Liver (tissue), 9 donors: ENCODE measurements around the gene FRMPD4. TPM values are rescaled to one million over a fixed set of nuclear protein-coding genes. Genes with fewer than 3 reads are reported as not detected.

Experiments
- DNase-seq: peaks from one replicate; pipeline ENCODE4 v3.0.0-alpha.2; 2017; ENCODE audit warnings: low spot score
- H3K27ac ChIP-seq, 2 donors: one replicate each; pipeline ENCODE4 v1.7.0; 2013; ENCODE audit warnings: inconsistent platforms in 2 of 2, low read length in 2 of 2, control low read depth in 1 of 2, low read depth in 1 of 2, mild to moderate bottlenecking in 1 of 2
- H3K27me3 ChIP-seq, 4 donors: one replicate each; pipeline versions ENCODE4 v1.6.1 to v1.7.0; 2013; ENCODE audit warnings: low read length in 3 of 4, inconsistent platforms in 1 of 4, mild to moderate bottlenecking in 1 of 4, moderate library complexity in 1 of 4; ENCODE audit not compliant: control insufficient read depth in 4 of 4, insufficient read depth in 4 of 4
- H3K36me3 ChIP-seq, 4 donors: one replicate each; pipeline versions ENCODE4 v1.6.1 to v1.7.0; 2013; ENCODE audit warnings: low read length in 3 of 4, mild to moderate bottlenecking in 3 of 4, low read depth in 1 of 4, moderate library complexity in 1 of 4; ENCODE audit not compliant: control insufficient read depth in 4 of 4, insufficient read depth in 3 of 4
- H3K4me1 ChIP-seq, 4 donors: one replicate each; pipeline versions ENCODE4 v1.6.1 to v1.7.0; 2013; ENCODE audit warnings: low read length in 3 of 4, mild to moderate bottlenecking in 3 of 4, moderate library complexity in 1 of 4; ENCODE audit not compliant: control insufficient read depth in 4 of 4, insufficient read depth in 4 of 4
- H3K4me3 ChIP-seq, 3 donors: one replicate each; pipeline versions ENCODE4 v1.6.1 to v1.7.0; 2013; ENCODE audit warnings: low read length in 3 of 3, control low read depth in 1 of 3, low read depth in 1 of 3, mild to moderate bottlenecking in 1 of 3
- H3K9ac ChIP-seq, 2 donors: one replicate each; pipeline ENCODE4 v1.7.0; 2013; ENCODE audit warnings: low read length in 2 of 2, mild to moderate bottlenecking in 2 of 2, moderate library complexity in 2 of 2, control low read depth in 1 of 2, low read depth in 1 of 2
- H3K9me3 ChIP-seq, 4 donors: one replicate each; pipeline versions ENCODE4 v1.6.1 to v1.7.0; 2013; ENCODE audit warnings: low read length in 3 of 4; ENCODE audit not compliant: control insufficient read depth in 4 of 4
- ATF3 ChIP-seq: IDR thresholded peaks from 2 replicates; pipeline ENCODE4 v1.6.1; 2016; ENCODE audit warnings: antibody characterized with exemption
- FOXA1 ChIP-seq: IDR thresholded peaks from 2 replicates; pipeline ENCODE4 v1.6.1; 2016; ENCODE audit warnings: antibody characterized with exemption
- GABPA ChIP-seq, 2 donors: IDR thresholded peaks in 1 of 2; conservative IDR thresholded peaks in 1 of 2; 2 replicates each; pipeline ENCODE4 v1.6.1; 2016; ENCODE audit warnings: antibody characterized with exemption in 2 of 2, mild to moderate bottlenecking in 1 of 2, moderate library complexity in 1 of 2
- HNF4A ChIP-seq, 2 donors: conservative IDR thresholded peaks; 2 replicates each; pipeline ENCODE4 v1.6.1; 2016; ENCODE audit warnings: antibody characterized with exemption in 2 of 2, mild to moderate bottlenecking in 2 of 2
- HNF4G ChIP-seq: IDR thresholded peaks from 2 replicates; pipeline ENCODE4 v1.6.1; 2016; ENCODE audit warnings: antibody characterized with exemption
- JUND ChIP-seq, 2 donors: IDR thresholded peaks; 2 replicates each; pipeline ENCODE4 v1.6.1; 2016; ENCODE audit warnings: antibody characterized with exemption in 2 of 2
- NR2F2 ChIP-seq: IDR thresholded peaks from 2 replicates; pipeline ENCODE4 v1.6.1; 2016; ENCODE audit warnings: antibody characterized with exemption
- REST ChIP-seq: IDR thresholded peaks from 2 replicates; pipeline ENCODE4 v1.6.1; 2016; ENCODE audit warnings: antibody characterized with exemption, mild to moderate bottlenecking
- RXRA ChIP-seq, 2 donors: IDR thresholded peaks; 2 replicates each; pipeline ENCODE4 v1.6.1; 2017 to 2018; ENCODE audit warnings: antibody characterized with exemption in 2 of 2, mild to moderate bottlenecking in 1 of 2
- SP1 ChIP-seq: IDR thresholded peaks from 2 replicates; pipeline ENCODE4 v1.6.1; 2018; ENCODE audit warnings: antibody characterized with exemption, mild to moderate bottlenecking
- TAF1 ChIP-seq: conservative IDR thresholded peaks from 2 replicates; pipeline ENCODE4 v1.6.1; 2016; ENCODE audit warnings: antibody characterized with exemption, mild to moderate bottlenecking
- YY1 ChIP-seq: IDR thresholded peaks from 2 replicates; pipeline ENCODE4 v1.6.1; 2016; ENCODE audit warnings: antibody characterized with exemption, mild to moderate bottlenecking
- ZBTB33 ChIP-seq: IDR thresholded peaks from 2 replicates; pipeline ENCODE4 v1.6.1; 2016; ENCODE audit warnings: antibody characterized with exemption
- WGBS: extraction: QIAGEN DNeasy Blood & Tissue Kit; methylation state at CpG from one replicate; pipeline ENCODE4 v1.1.7; 2013; 5-methylcytosine and 5-hydroxymethylcytosine counted together
- polyA plus RNA-seq, 2 donors: library from polyadenylated mRNA; stranded (reverse) in 1 of 2; unstranded in 1 of 2; fragments of 200-250 nt in 1 of 2; fragments of >200 nt in 1 of 2; fragmentation: Nextera tagmentation in 1 of 2; extraction: Ambion mirVana in 1 of 2; gene quantifications; one replicate each; pipeline versions ENCODE4 v1.2.1 to v1.2.3, GENCODE V29; 2013 to 2015
- total RNA-seq, 2 donors: library from RNA; depleted of rRNA; stranded (reverse); fragments of >200 nt; gene quantifications; one replicate each; pipeline ENCODE4 v1.2.3, GENCODE V29; 2014
- TF ChIP-seq, protein P1 (sequence below): fragments of 150-350 bp; IDR thresholded peaks from 2 replicates; pipeline ENCODE4 v1.5.1; 2017; ENCODE audit warnings: improper control_type of control experiment, low read depth, low read length; ENCODE audit not compliant: missing input control
- donor health status: healthy.
- donor health status: healthy.
- donor health status: healthy.
- donor health status: healthy.
- donor health status: healthy.

The FRMPD4 gene
- total and polyA plus RNA-seq, 4 donors = 0.01 to 0.08 (median 0.03) TPM; not detected in 1

- H3K4me3 ChIP-seq = no peak overlapping the region
- H3K9ac ChIP-seq = no peak overlapping the region
- no peaks in the 10 kb centered on the region for H3K4me1 ChIP-seq
- no peak overlapping the region for H3K27ac ChIP-seq
- no peaks in the 10 kb centered on the region for H3K9me3 ChIP-seq
- TF ChIP-seq SP1 = no peak
- TF ChIP-seq TAF1 = no peak
- TF ChIP-seq JUND (IDR thresholded peaks at IDR 0.05) = no peak
- no peak for TF ChIP-seq REST
- no peak for TF ChIP-seq RXRA (IDR thresholded peaks at IDR 0.05)
- TF ChIP-seq FOXA1 = no peak
- TF ChIP-seq NR2F2 = no peak
- 57% methylated on average over 5 of the region's 5 CpGs for WGBS
- DNase-seq = no peak
- H3K36me3 ChIP-seq = no peaks in the 10 kb centered on the region
- H3K27me3 ChIP-seq = peaks cover 0 to 2% (median 0%) of the 10 kb centered on the region in 4 donors
Observed at GRCh38 chrX:12319003-12319519, 180.8 kb downstream of the FRMPD4 start.

- H3K9ac ChIP-seq = no peak overlapping the region
Observed at GRCh38 chrX:12319992-12320391, 181.7 kb downstream of the FRMPD4 start.

More at GRCh38 chrX:12319992-12320391, 181.7 kb downstream of the FRMPD4 start:
- H3K9me3 ChIP-seq = no peaks in the 10 kb centered on the region
- H3K4me1 ChIP-seq = no peaks in the 10 kb centered on the region
- 63% methylated on average over 2 of the region's 2 CpGs for WGBS
- peaks cover 0 to 2% (median 0%) of the 10 kb centered on the region in 4 donors for H3K27me3 ChIP-seq
- H3K36me3 ChIP-seq = no peaks in the 10 kb centered on the region
- no peak overlapping the region for H3K27ac ChIP-seq
- H3K4me3 ChIP-seq = no peak overlapping the region
- DNase-seq = no peak
- TF ChIP-seq FOXA1 = no peak
- TF ChIP-seq, protein P1, sequence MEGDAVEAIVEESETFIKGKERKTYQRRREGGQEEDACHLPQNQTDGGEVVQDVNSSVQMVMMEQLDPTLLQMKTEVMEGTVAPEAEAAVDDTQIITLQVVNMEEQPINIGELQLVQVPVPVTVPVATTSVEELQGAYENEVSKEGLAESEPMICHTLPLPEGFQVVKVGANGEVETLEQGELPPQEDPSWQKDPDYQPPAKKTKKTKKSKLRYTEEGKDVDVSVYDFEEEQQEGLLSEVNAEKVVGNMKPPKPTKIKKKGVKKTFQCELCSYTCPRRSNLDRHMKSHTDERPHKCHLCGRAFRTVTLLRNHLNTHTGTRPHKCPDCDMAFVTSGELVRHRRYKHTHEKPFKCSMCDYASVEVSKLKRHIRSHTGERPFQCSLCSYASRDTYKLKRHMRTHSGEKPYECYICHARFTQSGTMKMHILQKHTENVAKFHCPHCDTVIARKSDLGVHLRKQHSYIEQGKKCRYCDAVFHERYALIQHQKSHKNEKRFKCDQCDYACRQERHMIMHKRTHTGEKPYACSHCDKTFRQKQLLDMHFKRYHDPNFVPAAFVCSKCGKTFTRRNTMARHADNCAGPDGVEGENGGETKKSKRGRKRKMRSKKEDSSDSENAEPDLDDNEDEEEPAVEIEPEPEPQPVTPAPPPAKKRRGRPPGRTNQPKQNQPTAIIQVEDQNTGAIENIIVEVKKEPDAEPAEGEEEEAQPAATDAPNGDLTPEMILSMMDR = no peak
- no peak for TF ChIP-seq ATF3
- no peak for TF ChIP-seq HNF4G
- no peak for TF ChIP-seq ZBTB33
- no peak for TF ChIP-seq GABPA (IDR thresholded peaks at IDR 0.05 in 1 of 2, conservative IDR thresholded peaks at IDR 0.05 in 1 of 2)
- no peak for TF ChIP-seq HNF4A (conservative IDR thresholded peaks at IDR 0.05)
- TF ChIP-seq SP1 = no peak
- no peak for TF ChIP-seq YY1
- no peak for TF ChIP-seq JUND (IDR thresholded peaks at IDR 0.05)
- TF ChIP-seq TAF1 = no peak
- TF ChIP-seq NR2F2 = no peak
